Stimulated activated naive CD4-positive, alpha-beta T cell treated with Interleukin-2 at 50 U/mL for 16 hours (primary cell): Measurements from ENCODE around the gene PRRC2B.
"Not testable (repeated sequence)": the region's sequence is repeated elsewhere in the genome, so short reads cannot be mapped to it uniquely, and the experiment has no call there.

Source experiments
- DNase-seq: peaks from one replicate; lab custom pipeline; 2025; lab: John Stamatoyannopoulos, UW

The PRRC2B gene

GRCh38 chr9:131472085-131472484, 78.2 kb downstream of the PRRC2B start:
- not testable (repeated sequence) for DNase-seq

- DNase-seq, result no peak
These were observed 79.5 kb downstream of the PRRC2B start for GRCh38 chr9:131473198-131473885.

- no peak for DNase-seq
These were observed 80.0 kb downstream of the PRRC2B start for GRCh38 chr9:131473891-131474290.

- DNase-seq, result no peak
These were observed 80.8 kb downstream of the PRRC2B start for GRCh38 chr9:131474711-131475110.

GRCh38 chr9:131475111-131475955, 81.4 kb downstream of the PRRC2B start:
- no peak for DNase-seq

GRCh38 chr9:131475956-131476776, 82.3 kb downstream of the PRRC2B start:
- DNase-seq, result no peak

GRCh38 chr9:131476777-131477345, 83.0 kb downstream of the PRRC2B start:
- no peak for DNase-seq

GRCh38 chr9:131477367-131477766, 83.5 kb downstream of the PRRC2B start:
- DNase-seq, result no peak

- no peak for DNase-seq
These were observed 84.0 kb downstream of the PRRC2B start for GRCh38 chr9:131477816-131478419.

- peak; percentile 55 for DNase-seq
These were observed 84.6 kb downstream of the PRRC2B start for GRCh38 chr9:131478421-131478868.

- no peak for DNase-seq
These were observed 85.0 kb downstream of the PRRC2B start for GRCh38 chr9:131478911-131479310.

- DNase-seq, result no peak
These were observed 86.4 kb downstream of the PRRC2B start for GRCh38 chr9:131480258-131480657.

GRCh38 chr9:131481441-131482342, 87.8 kb downstream of the PRRC2B start:
- no peak for DNase-seq

- no peak for DNase-seq
These were observed 88.6 kb downstream of the PRRC2B start for GRCh38 chr9:131482343-131483006.

GRCh38 chr9:131483319-131484050, 89.6 kb downstream of the PRRC2B start:
- no peak for DNase-seq

- no peak for DNase-seq
These were observed 90.2 kb downstream of the PRRC2B start for GRCh38 chr9:131484051-131484445.

- no peak for DNase-seq
These were observed 90.8 kb downstream of the PRRC2B start for GRCh38 chr9:131484560-131485185.

- DNase-seq, result no peak
These were observed 91.3 kb downstream of the PRRC2B start for GRCh38 chr9:131485206-131485605.
